ENCODE results near the gene KIAA0040.
"Not testable (repeated sequence)": the region's sequence is repeated elsewhere in the genome, so short reads cannot be mapped to it uniquely, and the experiment has no call there.

Gene KIAA0040

DNA sequence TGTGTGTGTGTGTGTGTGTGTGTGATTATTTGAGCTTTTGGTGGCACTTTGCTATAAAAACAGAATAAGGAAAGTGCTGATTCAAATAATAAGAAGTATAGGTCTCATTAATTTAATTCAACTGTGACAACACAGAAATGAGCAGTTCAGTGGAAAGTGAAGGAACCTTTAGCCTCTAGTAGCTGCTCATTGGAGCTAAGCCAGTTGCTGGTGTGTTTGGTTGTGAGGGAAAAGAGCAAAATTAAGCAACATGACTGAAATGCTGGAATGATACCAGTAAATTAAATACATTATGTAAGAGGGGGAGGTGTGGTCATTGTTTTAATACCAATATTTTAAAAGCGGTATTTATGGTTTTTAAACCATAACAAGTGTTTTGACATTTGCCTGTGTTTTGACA, 55.2 kb downstream of the KIAA0040 start:
- no peak for DNase-seq (ENCODE audit: low read depth in 2 of 2)

DNA sequence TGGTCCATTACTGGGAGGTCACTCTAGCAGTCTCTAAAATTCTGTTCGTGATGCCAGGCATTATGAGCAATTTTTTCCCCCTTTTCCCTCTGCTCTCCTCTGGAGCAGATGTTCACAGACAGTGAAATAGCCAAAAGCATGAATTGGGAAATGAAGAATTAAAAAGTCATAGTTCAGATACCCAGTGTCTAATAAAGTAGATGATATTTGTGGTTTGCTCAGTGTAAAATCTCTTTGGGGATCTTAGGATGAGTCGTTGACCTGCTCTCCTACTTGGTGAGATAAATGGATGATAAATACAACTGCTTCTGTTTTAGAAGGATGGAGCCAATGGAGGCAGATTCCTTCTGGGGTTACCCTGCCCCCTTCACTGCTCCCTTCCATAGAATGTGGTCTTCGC, 56.3 kb downstream of the KIAA0040 start:
- no peak for DNase-seq (ENCODE audit: low read depth in 2 of 2)

GRCh38 chr1:175134500-175134899, 58.1 kb downstream of the KIAA0040 start:
- no peak for DNase-seq (ENCODE audit: low read depth in 2 of 2)

DNA sequence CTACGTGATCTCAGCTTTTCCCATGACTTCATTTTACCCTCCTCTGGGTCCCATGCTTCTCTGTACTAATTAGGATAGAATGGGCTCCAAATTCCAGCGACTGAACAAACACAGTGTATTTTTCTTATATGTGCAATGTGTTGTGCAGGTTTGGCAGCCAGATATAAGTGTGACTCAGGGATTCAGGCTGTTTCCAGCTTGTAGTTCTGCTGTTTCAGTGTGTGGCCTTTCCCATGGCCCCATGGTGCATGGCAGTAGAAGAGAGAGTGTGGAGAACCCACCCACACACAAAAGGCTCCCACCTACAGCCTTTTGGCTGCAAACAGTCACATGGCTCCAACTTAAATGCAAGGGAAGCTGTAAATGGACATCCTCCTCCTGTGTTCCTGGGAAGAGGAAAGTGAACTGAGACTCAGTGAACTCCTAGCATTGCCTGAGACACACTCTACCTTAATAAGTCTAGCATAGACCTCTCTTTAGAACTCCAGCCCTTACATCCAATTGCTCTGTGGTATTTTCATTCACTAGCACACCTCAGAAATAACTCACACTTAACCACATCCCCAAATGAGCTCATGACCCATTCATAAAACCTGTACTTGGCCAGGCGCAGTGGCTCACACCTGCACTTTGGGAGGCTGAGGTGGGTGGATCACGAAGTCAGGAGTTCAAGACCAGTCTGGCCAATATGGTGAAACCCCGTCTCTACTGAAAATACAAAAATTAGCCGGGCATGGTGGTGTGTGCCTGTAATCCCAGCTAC, 58.7 kb downstream of the KIAA0040 start:
- DNase-seq (ENCODE audit: low read depth in 2 of 2), result no peak

DNA sequence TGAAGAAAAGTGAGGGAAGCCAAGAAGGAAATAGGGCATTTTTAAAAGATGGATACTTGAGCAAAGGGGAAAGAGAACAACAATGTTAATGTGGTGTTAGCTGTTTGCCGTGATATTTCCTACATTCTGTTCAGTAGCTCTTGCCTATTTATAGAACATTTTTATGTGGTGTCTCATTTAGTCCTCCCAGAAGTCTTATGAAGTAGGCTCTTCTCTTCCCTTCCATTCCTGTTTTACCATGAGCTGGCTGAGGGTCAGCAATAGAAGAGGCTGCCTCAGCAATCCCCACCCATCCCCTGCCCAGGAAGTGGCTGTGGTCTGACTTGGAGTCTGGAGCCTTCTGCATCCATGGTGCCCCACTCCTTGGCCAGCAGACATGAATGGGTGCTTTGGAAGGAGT, 60.1 kb downstream of the KIAA0040 start:
- DNase-seq (ENCODE audit: low read depth in 2 of 2), result no peak

GRCh38 chr1:175131095-175131494, 61.5 kb downstream of the KIAA0040 start:
- DNase-seq (ENCODE audit: low read depth in 2 of 2), result no peak

- no peak for DNase-seq (ENCODE audit: low read depth in 2 of 2)
These were observed 61.9 kb downstream of the KIAA0040 start for GRCh38 chr1:175130649-175131045.

GRCh38 chr1:175129997-175130648, 62.5 kb downstream of the KIAA0040 start:
- no peak for DNase-seq (ENCODE audit: low read depth in 2 of 2)

GRCh38 chr1:175129644-175129996, 63.0 kb downstream of the KIAA0040 start:
- DNase-seq (ENCODE audit: low read depth in 2 of 2), result no peak

GRCh38 chr1:175129182-175129581, 63.4 kb downstream of the KIAA0040 start:
- no peak for DNase-seq (ENCODE audit: low read depth in 2 of 2)

- no peak for DNase-seq (ENCODE audit: low read depth in 2 of 2)
These were observed 64.1 kb downstream of the KIAA0040 start for GRCh38 chr1:175128523-175128922.

GRCh38 chr1:175127565-175127964, 65.0 kb downstream of the KIAA0040 start:
- DNase-seq (ENCODE audit: low read depth in 2 of 2), result no peak

DNA sequence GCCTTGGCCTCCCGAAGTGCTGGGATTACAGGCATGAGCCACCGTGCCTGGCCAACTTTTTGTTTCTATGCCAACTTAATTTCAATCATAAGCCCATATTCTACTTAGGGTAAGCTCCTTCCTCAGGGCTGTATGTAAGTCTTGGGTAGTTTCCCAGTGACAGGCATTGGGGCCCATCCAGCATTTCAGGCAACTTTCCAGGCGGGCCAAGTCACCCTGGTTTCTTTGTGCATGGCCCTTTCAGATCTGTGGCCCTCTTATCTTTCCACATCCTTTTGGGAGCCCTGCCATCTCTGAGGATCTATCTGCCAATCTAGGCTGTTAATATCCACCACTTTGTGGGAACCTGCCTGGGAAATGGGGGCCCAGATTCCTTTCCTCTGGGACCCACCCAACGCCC, 66.2 kb downstream of the KIAA0040 start:
- DNase-seq (ENCODE audit: low read depth in 2 of 2), result no peak

DNA sequence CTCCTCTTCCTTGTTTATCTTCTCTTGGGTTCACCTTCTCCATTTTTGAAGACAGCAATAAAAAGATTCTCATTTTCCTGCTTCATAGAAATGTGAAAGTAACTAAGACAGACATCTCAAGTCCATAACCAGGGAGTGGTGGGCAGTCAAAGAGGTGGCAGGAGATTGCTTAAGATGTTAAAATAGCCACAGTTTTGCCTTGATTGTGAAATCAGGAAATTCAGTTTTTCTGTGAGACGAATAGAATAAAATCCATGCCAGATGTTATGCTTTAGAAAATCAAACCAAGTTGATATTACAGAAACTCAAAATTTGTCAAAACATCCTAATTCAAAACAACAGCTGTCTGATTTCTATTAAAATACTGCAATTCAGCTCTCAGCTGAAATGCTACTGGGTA, 67.7 kb downstream of the KIAA0040 start:
- no peak for DNase-seq (ENCODE audit: low read depth in 2 of 2)

GRCh38 chr1:175120511-175120910, 72.1 kb downstream of the KIAA0040 start:
- no peak for DNase-seq (ENCODE audit: low read depth in 2 of 2)

DNA sequence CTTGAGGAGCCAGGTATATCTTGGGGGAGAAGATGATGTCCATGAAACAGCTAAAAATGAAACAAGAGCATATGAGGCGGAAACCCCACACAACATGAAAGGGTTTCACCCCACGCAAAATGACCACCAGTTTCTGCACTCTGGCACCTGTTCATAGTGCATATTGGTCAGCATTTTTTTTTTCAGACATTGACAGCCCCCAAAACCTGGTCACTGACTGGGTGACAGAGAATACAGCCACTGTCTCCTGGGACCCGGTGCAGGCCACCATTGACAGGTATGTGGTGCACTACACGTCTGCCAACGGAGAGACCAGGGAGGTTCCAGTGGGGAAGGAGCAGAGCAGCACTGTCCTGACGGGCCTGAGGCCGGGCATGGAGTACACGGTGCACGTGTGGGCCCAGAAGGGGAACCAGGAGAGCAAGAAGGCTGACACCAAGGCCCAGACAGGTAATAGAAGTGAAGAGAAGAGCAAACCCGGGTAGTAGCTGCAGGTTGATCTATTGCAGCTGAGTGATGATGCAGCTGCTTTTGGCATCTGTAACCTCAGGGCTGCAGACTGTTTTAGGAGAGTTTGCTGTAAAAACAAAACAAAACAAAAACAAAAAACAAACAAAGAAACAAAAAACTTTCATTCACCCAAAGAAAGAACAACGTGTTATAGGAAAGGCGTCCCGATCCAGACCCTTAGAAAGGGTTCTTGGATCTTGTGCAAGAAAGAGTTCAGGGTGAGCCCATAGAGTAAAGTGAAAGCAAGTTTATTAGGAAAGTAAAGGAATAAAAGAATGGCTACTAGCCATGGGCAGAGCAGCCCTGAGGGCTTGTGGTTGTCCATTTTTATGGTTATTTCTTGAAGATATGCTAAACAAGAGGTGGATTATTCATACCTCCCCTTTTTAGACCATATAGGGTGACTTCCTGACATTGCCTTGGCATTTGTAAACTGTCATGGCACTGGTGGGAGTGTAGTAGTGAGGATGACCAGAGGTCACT, 73.9 kb downstream of the KIAA0040 start:
- no peak for DNase-seq (ENCODE audit: low read depth in 2 of 2)

- no peak for DNase-seq (ENCODE audit: low read depth in 2 of 2)
These were observed 75.7 kb downstream of the KIAA0040 start for GRCh38 chr1:175116903-175117302.

DNA sequence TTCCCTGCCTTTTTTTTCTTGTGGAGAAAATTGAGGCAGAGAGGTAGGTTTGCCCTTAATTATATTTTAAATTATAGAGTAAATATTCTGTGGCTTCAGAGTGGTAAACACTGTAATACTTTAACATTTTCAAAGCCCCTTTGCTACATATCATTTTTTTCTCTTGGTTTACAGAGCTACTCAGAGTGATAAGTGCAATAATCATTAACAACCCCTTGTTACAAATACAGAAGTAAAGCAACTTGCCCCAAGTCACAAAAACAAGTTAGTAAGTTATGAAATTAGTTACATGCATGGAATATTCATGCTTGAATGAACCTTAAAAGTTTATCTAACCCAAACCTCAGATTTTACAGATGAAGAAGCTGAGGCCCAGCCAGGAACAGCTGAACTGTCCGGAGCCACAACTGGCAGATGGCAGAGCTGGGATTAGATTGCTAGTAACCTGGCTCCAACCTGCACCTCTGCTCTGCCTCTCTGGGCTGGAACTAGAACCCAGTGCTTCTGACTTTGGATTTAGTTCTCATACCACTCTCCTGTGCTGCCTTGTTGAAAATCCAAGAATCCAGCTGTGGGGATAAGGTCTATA, 76.3 kb downstream of the KIAA0040 start:
- DNase-seq (ENCODE audit: low read depth in 2 of 2), result no peak

DNA sequence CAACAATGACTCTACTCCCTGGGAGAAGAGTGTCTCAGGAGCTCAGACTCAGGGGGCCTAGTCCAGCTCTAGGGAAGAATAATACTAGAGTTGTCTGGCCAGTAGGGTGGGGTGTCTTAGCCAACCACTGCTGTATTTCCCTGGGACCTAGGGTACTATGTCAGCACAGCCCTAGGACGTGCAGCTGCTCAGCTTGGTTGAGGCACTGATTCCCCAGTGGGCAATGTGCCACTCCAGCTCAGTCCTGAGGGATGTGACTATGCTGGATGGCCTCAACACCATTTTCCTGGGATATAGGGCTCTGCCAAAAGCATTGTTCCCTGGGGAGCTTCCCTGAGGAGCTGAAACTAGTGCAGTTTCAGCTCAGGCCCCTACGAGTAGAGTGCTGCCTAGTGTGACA, 77.6 kb downstream of the KIAA0040 start:
- DNase-seq (ENCODE audit: low read depth in 2 of 2), result no peak

DNA sequence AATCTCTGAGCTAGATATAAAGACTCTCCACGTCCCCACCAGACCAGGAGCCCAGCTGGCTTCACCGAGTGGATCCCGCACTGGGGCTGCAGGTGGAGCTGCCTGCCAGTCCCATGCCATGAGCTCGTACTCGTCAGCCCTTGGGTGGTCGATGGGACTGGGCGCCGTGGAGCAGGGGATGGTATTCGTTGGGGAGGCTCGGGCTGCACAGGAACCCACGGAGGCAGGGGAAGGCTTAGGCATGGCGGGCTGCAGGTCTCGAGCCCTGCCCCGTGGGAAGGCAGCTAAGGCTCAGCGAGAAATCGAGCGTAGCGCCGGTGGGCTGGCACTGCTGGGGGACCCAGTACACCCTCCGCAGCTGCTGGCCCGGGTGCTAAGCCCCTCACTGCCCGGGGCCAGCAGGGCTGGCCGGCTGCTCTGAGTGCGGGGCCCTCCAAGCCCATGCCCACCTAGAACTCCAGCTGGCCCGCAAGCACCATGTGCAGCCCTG, 84.2 kb downstream of the KIAA0040 start:
- DNase-seq (ENCODE audit: low read depth in 2 of 2), result not testable (repeated sequence)
